WERI-Rb-1 (cell line): ENCODE data around the gene SIGLEC9.

Experiments
- DNase-seq: peaks from one replicate; pipeline ENCODE4 v3.0.0-alpha.2; 2020
- H3K27ac ChIP-seq: fragments of 250-450 bp; sonication (Bioruptor Pico); 2 replicates; pipeline ENCODE4 v1.5.1; 2020; ENCODE audit warnings: mild to moderate bottlenecking, moderate library complexity
- H3K27me3 ChIP-seq: fragments of 250-450 bp; sonication (Bioruptor Pico); 2 replicates; pipeline ENCODE4 v1.5.1; 2021; ENCODE audit warnings: mild to moderate bottlenecking, low read depth, moderate library complexity; ENCODE audit not compliant: insufficient read depth, severe bottlenecking
- H3K36me3 ChIP-seq: fragments of 250-450 bp; sonication (Bioruptor Pico); 2 replicates; pipeline ENCODE4 v1.5.1; 2020; ENCODE audit warnings: mild to moderate bottlenecking, moderate library complexity
- H3K4me3 ChIP-seq: 2 replicates; pipeline ENCODE4 v1.5.1; 2011; ENCODE audit warnings: low read depth, mild to moderate bottlenecking, control low read depth, low read length
- H3K9me3 ChIP-seq: fragments of 250-450 bp; sonication (Bioruptor Pico); 2 replicates; pipeline ENCODE4 v1.5.1; 2021; ENCODE audit warnings: mild to moderate bottlenecking, moderate library complexity; ENCODE audit not compliant: severe bottlenecking
- CTCF ChIP-seq: IDR thresholded peaks from 2 replicates; pipeline ENCODE4 v1.5.1; 2011; ENCODE audit warnings: low read depth, mild to moderate bottlenecking, control low read depth, inconsistent platforms, low read length

Gene SIGLEC9

DNA sequence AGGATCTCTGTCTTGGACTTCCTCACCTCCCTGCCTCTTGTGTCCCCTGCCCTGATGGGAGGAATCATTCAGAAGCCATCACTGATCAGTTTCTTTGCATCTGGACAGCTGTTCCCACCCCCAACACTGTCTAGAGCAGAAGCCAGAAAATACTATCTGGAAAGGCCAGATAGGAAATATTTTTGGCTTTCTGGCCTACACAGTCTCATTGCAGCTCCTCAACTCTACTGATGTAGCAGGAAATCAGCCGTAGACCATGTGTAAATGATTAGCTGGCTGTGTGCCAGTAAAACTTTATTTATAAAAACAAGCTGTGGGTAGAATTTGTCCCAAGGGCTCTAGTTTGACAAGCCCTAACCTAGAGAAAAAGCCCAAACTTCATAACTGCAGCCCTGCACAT lies 23.0 kb downstream of the SIGLEC9 start:
- H3K36me3 ChIP-seq = no peaks in the 10 kb centered on the region
- H3K27me3 ChIP-seq = peaks cover 76% of the 10 kb centered on the region
- no peak overlapping the region for H3K27ac ChIP-seq
- H3K9me3 ChIP-seq = no peaks in the 10 kb centered on the region
- no peak for DNase-seq
- TF ChIP-seq CTCF = no peak
- H3K4me3 ChIP-seq = no peak overlapping the region

GRCh38 chr19:51148580-51148979 lies 23.9 kb downstream of the SIGLEC9 start:
- TF ChIP-seq CTCF = no peak
- DNase-seq = no peak
- Histone ChIP-seq H3K9me3 (no peaks in the 10 kb centered on the region), H3K27ac (no peak overlapping the region), H3K36me3 (no peaks in the 10 kb centered on the region), H3K27me3 (peaks cover 82% of the 10 kb centered on the region), H3K4me3 (no peak overlapping the region)

DNA sequence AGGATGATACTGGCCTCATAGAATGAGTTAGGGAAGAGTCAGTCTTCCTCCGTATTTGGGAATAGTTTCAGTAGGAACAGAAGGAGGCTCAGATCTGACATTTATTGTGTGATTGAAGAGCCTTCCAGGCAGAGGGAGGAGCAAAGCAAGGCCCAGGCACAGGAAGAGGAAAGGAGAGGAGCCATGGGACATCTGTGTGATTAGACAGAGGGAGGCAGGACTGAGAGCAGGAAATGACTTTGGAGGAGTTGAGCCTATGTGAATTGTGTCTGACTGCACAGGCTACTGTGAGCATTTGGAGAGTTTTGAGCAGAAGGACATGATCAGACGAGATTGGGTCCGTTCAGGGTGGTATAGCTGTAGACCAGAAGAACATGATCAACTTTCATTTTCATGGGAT lies 25.9 kb downstream of the SIGLEC9 start:
- H3K27me3 ChIP-seq = peaks cover 86% of the 10 kb centered on the region

GRCh38 chr19:51156710-51157109 lies 32.0 kb downstream of the SIGLEC9 start:
- Histone ChIP-seq H3K36me3 (no peaks in the 10 kb centered on the region), H3K27me3 (peaks cover 89% of the 10 kb centered on the region), H3K9me3 (no peaks in the 10 kb centered on the region), H3K4me3 (no peak overlapping the region), H3K27ac (no peak overlapping the region)
- DNase-seq = no peak
- no peak for TF ChIP-seq CTCF

More for the DNA sequence above, 25.9 kb downstream of the SIGLEC9 start:
- Histone ChIP-seq H3K9me3 (no peaks in the 10 kb centered on the region), H3K27ac (no peak overlapping the region), H3K4me3 (no peak overlapping the region), H3K36me3 (no peaks in the 10 kb centered on the region)
- DNase-seq = no peak
- no peak for TF ChIP-seq CTCF

DNA sequence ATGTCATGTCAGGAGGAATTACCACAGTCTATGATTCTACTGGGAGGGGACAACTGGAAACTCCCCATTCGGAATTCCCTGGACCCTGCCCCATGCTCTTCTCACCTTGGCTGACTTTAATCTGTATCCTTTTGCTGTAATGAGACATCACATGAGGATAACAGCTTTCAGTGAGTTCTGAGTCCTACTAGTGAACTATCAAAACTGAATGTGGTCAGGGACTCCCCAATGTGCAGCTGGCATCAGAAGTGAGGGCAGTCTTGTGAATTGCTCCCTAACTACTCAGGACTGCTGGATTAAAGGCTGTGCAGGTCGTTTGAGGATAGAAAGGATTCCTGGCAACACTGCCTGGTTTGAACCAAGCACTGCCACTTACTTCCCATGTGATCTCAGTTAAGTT lies 32.6 kb downstream of the SIGLEC9 start:
- no peaks in the 10 kb centered on the region for H3K9me3 ChIP-seq
- no peak for TF ChIP-seq CTCF
- H3K4me3 ChIP-seq = no peak overlapping the region
- H3K36me3 ChIP-seq = no peaks in the 10 kb centered on the region
- H3K27ac ChIP-seq = no peak overlapping the region
- peaks cover 89% of the 10 kb centered on the region for H3K27me3 ChIP-seq
- no peak for DNase-seq

- H3K27ac ChIP-seq = no peak overlapping the region
- no peaks in the 10 kb centered on the region for H3K9me3 ChIP-seq
- H3K27me3 ChIP-seq = peaks cover 89% of the 10 kb centered on the region
- TF ChIP-seq CTCF = peak; percentile 74
- peak; percentile 51 for DNase-seq
- no peaks in the 10 kb centered on the region for H3K36me3 ChIP-seq
- H3K4me3 ChIP-seq = no peak overlapping the region
Observed at GRCh38 chr19:51158474-51159129, 33.9 kb downstream of the SIGLEC9 start.
